IPS-18c (cell line): ENCODE results near the gene BCKDK.
"Not testable (repeated sequence)": the region's sequence is repeated elsewhere in the genome, so short reads cannot be mapped to it uniquely, and the experiment has no call there.

ENCODE experiments used
- H3K4me3 ChIP-seq: 2 replicates; pipeline ENCODE4 v1.7.0; 2013; ENCODE audit warnings: low read depth, mild to moderate bottlenecking, low read length, moderate library complexity; ENCODE audit not compliant: insufficient read depth
- H3K9me3 ChIP-seq: one replicate; pipeline ENCODE4 v1.6.1; 2013; ENCODE audit warnings: mild to moderate bottlenecking, low read length, moderate library complexity; ENCODE audit not compliant: control insufficient read depth, insufficient read depth

Gene BCKDK

DNA sequence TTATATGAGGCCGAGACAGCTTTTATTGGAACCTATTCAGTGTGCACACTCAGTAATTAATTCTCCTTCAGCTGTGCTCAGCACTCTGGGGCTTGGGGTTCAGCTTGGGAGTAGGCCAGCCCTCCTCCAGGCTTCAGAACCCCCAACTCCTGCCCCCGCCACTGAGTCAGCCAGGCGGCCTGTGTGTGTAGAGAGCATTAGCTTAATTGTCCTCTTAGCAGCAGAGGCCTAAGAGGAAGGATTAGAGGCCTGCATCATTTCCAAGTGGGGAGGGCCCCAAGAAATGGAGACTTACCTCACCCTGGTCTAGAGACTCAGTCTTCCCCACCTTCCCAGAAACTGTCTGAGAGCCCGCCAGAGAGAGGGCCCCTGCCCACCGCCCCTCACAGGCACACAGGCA, 20.2 kb upstream of the BCKDK start:
- Histone ChIP-seq H3K9me3 (no peaks in the 10 kb centered on the region), H3K4me3 (no peak overlapping the region)

DNA sequence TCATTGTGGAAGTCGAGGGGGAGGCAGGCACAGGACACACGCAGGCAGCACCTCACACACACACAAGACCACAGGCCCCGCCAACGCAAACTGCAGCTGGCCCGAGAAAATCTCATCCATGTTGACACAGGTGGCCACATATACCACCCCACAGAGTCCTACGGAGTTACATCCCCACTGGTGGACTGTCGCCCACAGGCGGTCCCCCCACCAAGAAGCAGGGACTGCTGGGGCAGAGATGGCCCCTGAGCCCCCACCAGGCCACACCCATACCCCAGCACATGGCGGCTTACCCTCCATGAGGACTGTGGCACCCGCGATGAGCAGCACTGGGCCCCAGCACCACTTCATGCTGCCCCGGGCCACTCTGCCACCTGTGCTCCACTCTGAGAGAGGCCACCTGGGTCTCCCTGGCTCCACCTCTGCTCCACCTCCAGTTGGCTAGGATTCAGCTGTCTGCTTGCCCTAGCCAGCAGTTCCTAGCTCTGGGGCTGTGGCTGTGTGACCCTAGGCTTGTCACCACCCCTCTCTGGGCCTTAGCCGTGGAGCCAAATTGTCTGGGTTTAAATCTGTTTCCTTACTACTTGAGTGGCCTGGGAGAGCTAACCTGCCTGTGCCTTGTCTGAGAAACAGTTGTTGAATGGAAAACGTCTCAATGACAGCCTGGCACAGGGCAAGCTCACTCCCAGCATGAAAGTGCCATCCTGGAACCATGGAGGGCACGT, 19.6 kb upstream of the BCKDK start, which contains the start of gene PRSS53:
TSS of gene PRSS53 (minus strand) at position 485 of the 725 bp plus-strand sequence. CDS start at position 351, 134 bp downstream.
- no peaks in the 10 kb centered on the region for H3K9me3 ChIP-seq
- no peak within 1 kb of the TSS for H3K4me3 ChIP-seq

DNA sequence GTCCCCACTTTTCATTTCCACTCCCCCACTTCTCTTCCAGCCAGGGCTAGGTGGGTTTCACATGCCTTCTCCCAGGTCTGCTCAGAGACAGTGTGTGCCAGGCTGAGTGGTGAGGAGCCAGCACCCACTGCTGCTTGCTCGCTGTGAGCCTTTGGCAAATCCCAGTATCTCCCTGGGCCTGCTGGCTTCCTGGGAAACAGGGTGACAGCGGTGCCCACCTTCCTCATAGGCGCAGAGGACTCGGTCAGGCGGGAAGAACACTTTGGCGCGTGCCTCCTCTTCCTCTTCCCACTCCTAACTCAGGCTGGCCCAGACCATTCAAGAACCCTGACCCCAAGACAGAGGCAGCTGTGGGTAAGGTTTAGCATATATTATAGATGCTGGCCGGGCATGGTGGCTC, 19.0 kb upstream of the BCKDK start:
- H3K9me3 ChIP-seq = no peaks in the 10 kb centered on the region
- H3K4me3 ChIP-seq = no peak overlapping the region

DNA sequence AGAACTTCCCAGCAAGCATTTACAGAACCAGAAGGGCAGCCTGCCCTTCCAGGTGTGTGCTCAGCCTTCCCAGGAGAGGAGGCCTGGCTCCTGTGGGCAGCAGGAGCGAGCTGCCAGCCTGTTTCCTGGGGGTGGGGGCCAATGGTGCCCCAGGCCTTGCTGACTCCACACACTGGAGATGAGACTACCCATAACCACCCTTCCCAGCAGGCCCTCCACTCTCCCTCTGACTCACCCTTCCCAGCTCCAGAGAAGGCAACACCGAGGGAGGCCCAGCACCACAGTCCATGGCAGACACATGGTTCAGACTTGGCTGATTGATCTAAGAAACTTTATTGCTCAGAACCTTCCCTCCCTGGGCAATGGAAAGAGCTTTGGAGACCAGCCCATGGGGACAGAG, 17.6 kb upstream of the BCKDK start:
- Histone ChIP-seq H3K9me3 (no peaks in the 10 kb centered on the region), H3K4me3 (no peak overlapping the region)

DNA sequence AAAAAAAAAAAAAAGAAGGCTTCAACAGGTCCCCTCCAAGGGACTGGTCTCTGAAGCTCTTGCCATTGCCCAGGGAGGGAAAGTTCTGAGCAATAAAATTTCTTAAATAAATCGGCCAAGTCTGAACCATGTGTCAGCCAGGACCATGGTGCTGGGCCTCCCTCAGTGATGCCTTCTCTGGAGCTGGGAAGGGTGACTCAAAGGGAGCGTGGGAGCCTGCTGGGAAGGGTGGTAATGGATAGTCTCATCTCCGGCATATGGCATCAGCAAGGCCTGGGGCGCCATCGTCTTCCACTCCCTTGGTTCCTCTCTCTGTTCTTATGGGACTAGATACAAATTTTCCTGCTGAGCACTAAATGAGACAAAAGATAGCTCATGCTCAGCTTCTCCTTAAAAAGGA, 15.9 kb upstream of the BCKDK start:
- no peak overlapping the region for H3K4me3 ChIP-seq

DNA sequence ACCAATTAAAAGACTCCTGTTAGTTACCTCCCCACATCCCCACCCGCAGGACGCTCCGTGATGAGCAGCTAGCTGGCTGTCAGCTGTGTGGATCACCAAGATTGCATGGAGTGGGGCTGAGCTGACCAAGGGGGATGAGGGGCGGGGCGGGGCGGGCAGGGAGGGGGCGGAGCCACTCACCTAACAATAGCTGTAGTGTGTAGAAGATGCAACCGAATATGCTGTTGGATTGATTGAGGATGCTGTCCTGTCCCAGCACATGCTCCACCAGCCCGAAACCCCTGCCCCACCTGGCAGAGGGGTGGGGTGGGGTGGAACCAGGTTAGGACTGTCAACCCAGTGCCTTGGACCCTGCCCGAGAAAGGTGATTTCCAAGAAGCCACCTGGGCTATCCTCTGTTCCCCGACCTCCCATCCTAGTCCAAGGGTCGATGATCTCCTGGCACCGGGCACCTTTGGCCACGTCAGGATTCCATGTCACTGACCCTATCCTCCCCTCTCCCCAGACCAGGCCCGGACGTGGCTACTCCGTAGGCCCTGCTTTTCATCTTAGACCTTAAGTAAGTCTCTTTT, 15.0 kb upstream of the BCKDK start:
- no peaks in the 10 kb centered on the region for H3K9me3 ChIP-seq
- H3K4me3 ChIP-seq = peak overlapping the region; percentile 72

More for the DNA sequence above, 15.9 kb upstream of the BCKDK start:
- H3K9me3 ChIP-seq = no peaks in the 10 kb centered on the region

DNA sequence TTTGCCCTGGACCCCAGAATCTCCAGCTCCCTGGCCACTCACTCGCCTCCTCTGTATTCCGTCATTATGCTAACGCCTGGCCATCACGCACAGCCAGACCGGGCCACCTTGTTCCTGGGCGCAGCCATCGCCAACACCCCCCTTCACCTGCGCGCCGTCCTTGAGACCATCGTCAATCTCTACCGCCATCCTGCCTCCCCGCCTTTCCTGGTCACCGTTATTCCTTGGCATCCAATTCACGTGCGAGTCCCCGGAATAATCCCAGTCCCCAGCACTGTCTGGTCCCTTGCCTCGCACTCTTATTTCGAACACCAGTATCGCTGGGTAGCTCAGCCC, 14.1 kb upstream of the BCKDK start:
- Histone ChIP-seq H3K9me3 (no peaks in the 10 kb centered on the region), H3K4me3 (peak overlapping the region; percentile 72)

DNA sequence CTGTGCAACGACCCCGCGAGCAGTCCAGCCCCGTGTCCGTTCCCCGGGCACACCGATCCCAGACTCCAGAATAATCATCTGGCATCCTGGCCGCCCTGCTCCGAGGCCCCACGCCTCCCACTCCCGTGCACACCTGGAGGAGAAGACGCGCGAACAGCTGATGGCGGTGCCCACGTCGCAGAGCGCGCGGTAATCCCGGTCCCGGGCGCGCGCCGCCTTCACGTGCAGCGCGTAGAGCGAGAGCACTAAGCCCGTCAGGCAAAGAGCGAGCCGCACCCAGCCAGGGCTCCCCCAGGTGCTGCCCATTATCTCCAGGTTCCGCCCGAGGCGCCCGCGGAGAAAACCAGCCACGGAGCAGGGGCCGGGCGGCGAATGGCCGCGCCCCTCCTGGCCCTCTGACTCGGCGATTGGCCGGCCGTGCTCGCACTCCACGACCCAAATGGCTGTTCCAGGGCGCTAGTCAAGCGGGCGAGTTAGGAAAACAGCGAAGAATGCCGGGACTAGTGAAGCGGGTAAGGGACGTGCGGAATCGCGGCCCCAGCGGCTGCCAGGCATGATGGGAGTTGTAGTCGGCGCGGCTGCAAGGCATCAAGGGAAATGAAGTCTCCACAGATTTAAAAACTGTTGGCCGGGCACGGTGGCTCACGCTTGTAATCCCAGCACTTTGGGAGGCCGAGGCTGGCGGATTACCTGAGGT, 13.6 kb upstream of the BCKDK start, which contains the start of gene VKORC1:
TSS of gene VKORC1 (minus strand) at position 374 of the 697 bp plus-strand sequence. CDS start at position 306, 68 bp downstream.
- peak within 1 kb of the TSS; percentile 72 for H3K4me3 ChIP-seq
- no peaks in the 10 kb centered on the region for H3K9me3 ChIP-seq

DNA sequence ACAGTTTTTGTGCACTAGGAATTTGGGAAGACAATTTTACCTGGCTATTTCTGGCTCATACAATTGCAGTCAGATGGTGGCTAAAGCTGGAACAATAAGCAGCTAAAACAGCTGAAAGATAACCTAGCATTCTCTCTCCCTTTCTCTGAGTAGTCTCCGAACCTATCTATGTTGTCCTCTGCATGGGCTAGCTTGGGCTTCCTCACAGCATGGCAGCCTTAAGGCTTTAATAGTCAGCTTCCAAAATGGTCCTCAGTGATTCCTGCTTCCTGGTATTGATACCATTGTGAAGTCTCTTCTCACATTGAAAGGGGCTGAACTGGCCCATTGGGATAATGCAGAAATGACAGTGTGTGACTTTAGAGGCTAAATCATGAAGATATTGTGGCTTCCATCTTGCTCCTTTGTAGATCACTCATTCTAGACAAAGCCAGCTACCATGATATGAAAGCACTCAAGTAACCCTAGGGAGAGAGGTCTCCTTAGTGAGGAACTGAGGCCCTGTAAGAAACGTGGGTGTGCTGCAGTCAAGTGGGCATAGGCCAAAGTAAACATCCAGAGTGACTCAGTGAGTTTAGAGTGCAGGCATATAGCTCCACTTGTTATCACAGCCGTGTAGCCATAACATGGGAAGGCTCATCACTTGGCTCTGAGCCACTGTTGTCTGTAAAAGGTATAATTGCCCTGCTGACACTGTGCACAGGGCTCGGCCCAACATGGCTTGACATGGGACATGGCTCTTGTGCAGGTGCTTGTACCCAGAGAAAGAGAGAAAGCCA, 8.1 kb upstream of the BCKDK start:
- Histone ChIP-seq H3K4me3 (no peak overlapping the region), H3K9me3 (no peaks in the 10 kb centered on the region)

DNA sequence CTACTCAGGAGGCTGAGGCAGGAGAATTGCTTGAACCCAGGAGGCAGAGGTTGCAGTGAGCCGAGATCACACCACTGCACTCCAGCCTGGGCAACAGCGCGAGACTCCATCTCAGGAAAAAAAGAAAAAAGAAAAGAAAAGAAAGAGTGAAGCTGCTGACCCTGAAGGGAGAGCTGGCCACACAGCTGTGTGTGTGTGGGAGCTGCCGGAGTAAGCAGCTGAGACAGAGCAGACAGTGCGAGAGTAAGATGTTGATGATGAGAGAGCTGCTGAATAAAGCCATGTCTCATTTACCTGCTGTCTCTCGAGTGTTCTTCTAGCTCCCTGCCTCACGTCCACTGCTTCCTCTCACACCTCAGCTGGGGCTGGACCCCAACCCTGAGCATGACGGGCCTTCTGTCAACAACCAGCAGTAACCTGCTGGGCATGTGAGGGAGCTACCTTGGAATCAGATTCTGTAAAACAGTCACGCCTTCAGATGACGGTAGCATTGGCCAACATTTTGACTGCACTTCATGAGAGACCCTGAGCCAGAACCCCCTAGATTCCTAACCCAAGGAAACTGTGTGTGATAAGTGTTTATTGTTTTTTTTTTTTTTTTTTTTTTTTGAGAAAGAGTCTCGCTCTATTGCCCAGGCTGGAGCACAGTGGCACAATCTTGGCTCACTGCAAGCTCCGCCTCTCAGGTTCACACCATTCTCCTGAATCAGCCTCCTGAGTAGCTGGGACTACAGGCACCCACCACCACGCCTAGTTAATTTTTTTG, 7.1 kb upstream of the BCKDK start:
- not testable (repeated sequence) for H3K9me3 ChIP-seq, H3K4me3 ChIP-seq

DNA sequence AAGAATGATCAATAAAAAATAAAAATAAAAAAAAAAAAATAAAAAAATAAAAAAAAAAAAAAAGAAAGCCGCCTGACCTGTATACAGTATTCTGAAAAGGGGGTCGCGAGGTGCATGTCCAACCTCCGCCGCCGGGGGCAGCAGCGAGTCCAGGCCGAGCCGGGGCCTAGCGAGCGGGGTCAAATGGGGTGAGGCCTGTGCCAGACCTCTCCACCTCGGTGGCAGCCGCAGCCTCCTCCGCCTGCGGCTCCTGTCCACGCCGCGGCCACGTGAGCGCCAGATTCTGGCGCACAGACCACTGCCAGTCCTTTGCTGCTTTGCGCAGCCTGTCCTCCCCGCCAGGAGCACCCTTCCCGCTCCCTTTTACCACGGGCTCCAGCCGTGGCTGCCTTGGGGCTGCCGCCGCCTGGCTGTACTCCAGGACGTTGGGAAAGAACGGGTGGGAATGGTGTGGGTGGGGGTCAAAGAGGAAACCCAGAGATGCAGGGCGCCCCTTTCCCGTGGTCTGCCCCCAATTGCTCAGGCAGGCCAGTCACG, 2.4 kb upstream of the BCKDK start:
- Histone ChIP-seq H3K9me3 (no peaks in the 10 kb centered on the region), H3K4me3 (no peak overlapping the region; the same call in 1 of the 2 replicates)

DNA sequence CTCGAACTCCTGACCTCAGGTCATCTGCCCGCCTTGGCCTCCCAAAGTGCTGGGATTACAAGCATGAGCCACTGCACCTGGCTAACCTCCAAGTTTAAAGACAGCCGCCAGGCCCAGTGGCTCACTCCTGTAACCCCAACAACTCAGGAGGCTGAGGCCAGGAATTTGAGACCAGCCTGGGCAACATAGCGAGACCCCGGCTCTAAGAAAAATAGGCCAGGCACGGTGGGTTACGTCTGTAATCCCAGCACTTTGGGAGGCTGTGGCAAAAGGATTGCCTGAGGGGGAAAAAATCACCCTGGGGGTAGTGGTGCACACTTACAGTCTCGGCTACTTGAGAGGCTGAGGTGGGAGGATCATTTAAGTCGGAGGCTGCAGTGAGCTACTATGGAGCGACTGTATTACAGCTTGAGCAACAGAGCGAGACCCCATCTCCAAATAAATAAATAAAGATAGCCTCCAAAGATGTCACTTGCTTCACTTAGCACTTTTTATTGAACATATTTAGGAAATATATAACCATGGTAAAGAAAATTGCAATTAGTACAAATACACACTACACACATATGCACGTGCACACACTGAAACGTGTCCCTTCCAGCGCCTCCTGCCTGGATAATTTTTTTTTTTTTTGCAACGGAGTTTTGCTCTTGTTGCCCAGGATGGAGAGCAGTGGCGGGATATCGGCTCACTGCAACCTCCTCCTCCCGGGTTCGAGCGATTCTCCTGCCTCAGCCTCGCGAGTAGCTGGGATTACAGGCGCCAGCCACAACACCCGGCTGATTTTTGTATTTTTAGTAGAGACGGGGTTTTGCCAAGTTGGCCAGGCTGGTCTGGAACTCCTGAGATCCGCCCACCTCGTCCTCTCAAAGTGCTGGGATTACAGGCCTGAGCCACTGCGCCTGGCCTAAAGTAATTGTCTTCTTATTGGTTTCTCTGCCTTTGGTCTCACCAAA, 1.4 kb upstream of the BCKDK start:
- H3K9me3 ChIP-seq = no peaks in the 10 kb centered on the region
- no peak overlapping the region for H3K4me3 ChIP-seq

DNA sequence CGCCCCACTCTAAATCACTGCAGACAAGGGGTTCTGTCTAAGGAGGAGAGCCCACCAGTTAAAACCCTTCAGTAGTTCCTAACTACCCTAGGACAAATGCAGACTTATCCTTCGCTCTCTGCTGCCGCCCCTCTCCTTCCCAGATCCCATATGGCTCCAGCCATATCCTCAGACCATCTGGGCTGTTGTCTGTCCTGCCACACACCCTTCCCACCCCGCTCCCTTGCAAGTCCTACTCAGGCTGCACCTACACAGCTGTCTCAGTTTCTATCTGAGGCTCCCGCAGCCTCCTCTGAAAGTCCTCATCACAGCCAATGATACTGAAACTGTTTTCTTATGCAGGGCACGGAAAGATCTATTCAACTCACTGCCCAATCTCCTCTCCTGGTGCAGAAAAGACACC, 720 bp upstream of the BCKDK start:
- Histone ChIP-seq H3K9me3 (no peaks in the 10 kb centered on the region), H3K4me3 (no peak overlapping the region)

DNA sequence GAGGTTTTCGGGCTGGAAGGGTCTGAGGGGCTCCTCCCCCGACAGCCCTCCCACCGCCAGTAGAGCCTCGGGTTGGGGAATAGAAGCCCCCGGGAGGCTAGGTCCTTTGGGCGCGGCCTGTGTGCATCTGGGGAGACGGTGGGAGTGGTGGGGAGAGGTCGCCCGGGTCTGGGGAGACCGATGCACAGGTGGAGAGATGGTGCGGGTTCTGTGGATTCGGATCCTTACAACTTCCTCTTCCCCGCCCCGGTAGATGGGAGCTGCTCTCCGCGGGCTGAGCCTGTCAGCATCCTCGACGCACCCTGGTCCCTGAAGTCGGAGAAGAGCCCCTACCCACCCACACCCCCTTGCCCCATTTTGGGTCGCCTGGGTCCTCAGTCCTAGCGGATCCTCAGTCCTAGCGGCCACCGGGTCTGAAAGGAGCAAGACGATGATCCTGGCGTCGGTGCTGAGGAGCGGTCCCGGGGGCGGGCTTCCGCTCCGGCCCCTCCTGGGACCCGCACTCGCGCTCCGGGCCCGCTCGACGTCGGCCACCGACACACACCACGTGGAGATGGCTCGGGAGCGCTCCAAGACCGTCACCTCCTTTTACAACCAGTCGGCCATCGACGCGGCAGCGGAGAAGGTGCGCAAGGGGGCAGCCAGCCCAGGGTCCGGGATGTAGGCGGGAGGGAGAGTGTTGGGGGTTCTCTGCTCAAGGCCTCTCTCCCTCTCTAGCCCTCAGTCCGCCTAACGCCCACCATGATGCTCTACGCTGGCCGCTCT, 790 bp downstream of the BCKDK start:
- H3K9me3 ChIP-seq = no peaks in the 10 kb centered on the region
- peak overlapping the region; percentile 93 for H3K4me3 ChIP-seq

DNA sequence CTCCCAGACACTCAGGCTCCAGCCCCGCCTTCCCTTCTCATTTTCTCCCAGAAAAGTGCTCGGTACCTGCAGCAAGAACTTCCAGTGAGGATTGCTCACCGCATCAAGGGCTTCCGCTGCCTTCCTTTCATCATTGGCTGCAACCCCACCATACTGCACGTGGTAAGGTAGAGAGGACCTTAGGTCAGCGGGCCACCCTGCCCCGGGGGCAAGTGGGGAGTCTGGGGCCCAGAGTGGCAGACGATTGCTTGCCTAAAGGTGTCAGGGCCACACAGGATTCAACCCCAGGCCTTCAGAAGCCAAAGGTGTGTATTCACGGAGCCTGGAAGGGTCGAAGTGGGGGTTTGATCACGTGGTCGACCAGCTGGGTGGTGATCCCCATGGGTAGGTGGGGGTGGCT, 1.4 kb downstream of the BCKDK start:
- H3K9me3 ChIP-seq = no peaks in the 10 kb centered on the region
- H3K4me3 ChIP-seq = peak overlapping the region; percentile 93; the same call in 1 of the 2 replicates
